GM18520 (cell line): Measurements from ENCODE around the gene LARP1B.
"Not testable (repeated sequence)": the region's sequence is repeated elsewhere in the genome, so short reads cannot be mapped to it uniquely, and the experiment has no call there.

Source experiments
- ATAC-seq: cut with Tn5 transposase; IDR thresholded peaks from one replicate; pipeline ENCODE4 v1.9.1; 2021; ENCODE audit not compliant: unreplicated experiment

LARP1B gene

DNA sequence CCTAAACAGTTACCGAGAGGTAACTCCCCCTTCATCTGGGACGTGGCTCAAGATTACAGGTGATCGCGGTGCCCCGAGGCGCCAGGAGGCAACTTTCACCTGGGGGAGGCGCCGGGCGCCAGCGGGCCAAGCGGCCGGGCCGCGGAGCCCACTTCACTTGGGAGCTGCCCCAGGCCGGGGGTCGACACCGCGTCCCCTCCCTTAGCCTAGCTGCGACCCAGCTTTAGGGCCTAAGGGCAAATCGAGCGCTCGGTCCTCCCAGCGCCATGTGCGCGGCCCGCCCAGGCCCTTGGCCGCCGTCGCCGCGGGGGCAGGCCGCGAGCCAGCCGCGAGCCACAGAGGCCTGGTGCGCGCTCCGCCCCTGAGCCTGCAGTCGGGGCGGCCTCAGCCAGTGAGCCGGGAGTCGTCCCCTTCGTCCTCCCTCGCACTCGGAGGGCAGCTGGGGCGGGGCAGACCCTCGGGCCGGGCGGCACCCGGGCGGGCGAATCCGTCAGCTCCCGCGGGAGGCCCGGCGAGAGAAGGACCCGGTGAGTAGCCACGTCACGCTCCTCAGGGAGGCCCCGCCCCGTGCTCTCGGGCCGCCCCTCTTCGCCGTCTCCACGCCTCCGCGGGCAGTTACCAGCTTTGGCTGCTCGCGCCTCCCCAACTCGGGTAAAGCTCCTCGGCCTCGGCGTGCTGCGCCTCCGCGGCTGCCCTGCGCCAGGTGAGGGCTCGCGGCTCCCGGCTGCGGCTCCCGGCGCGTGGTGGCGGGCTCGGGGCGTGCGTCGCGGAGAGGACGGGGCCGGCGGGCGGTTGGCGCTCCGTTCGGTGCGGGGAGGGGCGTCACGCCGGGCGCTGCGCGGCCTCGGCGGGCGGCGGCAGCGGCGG is at the start of gene LARP1B:
Gene LARP1B (plus strand): TSS at position 614 of the 867 bp plus-strand sequence. CDS start 13,640 bp downstream, outside the sequence.
- ATAC-seq, result peak; percentile 88

DNA sequence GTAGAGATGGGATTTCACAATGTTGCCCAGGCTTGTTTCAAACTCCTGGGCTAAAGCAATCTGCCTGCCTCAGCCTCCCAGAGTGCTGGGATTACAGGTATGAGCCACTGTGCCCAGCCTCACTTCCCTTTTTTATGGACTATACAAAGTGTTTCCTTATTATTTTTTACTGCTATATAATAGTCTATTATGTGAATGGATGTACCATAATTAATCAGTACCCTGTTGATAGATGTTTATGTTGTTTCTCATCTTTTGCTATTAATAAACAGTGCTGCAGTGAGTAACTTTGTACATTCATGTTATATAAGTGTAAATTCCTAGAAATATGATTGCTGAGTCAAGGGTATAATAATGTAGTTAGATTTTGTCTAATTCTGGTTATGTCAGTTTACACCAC is 35.8 kb upstream of the LARP1B start:
- no peak for ATAC-seq

DNA sequence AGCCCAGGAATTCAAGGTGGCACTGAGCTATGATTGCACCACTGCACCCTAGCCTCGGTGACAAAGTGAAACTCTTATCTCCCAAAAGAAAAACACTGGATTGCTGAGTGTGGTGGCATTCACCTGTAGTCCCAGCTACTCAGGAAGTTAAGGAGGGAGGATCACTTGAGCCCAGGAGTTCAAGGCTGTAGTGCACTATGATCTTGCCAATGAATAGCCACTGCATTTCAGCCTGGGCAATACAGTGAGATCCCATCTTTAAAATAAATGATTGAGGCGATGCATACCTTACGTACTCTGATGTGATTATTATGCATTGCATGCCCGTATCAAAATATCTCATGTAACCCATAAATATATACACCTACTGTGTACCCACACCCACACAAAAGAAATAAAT is 31.2 kb upstream of the LARP1B start:
- no peak for ATAC-seq

DNA sequence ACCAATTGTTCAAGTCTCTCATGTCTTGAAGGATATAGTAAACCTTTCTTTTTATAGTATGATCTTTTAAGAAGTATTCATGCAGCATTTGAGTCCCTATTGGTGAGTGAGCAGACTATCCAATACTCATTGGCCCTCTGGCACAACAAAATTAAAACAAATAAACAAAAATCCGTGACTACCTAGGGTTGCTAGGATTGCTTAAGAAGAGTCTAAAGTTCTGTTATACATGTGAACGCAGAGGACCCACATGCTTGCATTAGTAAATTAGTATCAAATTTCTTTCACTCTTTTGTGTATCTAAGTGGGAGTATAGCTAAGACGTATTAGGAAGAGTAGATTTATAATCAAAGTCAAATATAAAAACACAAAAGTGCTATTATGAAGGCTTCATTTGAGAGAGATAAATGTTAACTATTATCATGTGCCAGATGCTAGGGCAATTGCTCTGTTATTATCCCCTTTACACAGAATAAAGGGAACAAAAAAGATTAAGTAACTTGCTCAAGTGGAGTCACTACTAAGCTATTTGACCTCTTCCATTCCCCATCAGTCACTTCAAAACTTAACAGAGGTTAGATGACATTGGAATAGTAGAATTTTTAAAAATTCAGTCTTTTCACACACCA is 29.2 kb upstream of the LARP1B start:
- no peak for ATAC-seq

DNA sequence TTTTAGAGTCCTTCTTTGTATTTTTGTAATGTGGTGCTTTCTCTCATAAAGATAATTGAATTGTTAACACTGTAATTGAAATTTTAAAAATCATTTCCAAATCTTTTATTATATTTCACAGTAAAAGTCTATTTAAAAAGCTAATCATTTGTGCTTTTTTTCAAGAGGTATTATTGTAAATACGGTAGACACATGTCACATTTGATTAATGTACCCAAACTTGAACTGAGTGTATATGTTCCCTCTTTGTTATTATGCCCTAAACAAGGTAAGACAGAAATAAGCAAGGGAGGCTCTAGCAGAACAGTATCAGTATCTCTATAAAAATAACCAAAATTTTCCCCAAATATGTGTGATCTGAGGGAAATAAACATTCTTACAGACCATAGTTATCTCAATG is 21.5 kb upstream of the LARP1B start:
- ATAC-seq, result no peak

DNA sequence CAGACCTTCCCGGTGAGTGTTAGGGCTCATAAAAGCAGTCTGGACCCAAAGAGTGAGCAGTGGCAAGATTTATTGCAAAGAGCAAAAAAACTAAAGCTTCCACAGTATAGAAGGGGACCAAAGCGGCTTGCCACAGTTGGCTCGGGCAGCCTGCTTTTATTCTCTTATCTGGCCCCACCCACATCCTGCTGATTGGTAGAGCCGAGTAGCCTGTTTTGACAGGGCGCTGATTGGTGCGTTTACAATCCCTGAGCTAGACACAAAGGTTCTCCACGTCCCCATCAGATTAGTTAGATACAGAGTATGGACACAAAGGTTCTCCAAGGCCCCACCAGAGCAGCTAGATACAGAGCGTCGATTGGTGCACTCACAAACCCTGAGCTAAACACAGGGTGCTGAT is 14.1 kb upstream of the LARP1B start:
- not testable (repeated sequence) for ATAC-seq

DNA sequence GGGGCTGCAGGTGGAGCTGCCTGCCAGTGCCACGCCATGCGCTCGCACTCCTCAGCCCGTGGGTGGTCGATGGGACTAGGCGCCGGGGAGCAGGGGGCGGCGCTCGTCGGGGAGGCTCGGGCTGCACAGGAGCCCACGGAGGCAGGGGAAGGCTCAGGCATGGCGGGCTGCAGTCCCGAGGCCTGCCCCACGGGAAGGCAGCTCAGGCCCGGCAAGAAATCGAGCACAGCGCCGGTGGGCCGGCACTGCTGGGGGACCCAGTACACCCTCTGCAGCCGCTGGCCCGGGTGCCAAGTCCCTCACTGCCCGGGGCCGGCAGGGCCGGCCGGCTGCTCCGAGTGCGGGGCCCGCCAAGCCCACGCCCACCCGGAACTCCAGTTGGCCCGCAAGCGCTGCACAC is 13.6 kb upstream of the LARP1B start:
- not testable (repeated sequence) for ATAC-seq

DNA sequence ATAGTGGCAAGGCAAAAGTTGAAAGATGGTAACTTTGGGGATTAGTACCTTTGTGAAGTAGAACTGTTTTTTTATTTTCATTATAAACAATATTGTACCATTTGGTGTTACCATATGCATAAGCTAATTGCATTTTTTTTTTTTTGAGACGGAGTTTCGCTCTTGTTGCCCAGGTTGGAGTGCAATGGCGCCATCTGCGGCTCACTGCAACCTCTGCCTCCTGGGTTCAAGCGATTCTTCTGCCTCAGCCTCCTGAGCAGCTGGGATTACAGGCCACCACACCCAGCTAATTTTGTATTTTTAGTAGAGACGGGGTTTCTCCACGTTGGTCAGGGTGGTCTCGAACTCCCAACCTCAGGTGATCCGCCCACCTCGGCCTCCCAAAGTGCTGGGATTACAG is 9.9 kb upstream of the LARP1B start:
- ATAC-seq, result not testable (repeated sequence)

DNA sequence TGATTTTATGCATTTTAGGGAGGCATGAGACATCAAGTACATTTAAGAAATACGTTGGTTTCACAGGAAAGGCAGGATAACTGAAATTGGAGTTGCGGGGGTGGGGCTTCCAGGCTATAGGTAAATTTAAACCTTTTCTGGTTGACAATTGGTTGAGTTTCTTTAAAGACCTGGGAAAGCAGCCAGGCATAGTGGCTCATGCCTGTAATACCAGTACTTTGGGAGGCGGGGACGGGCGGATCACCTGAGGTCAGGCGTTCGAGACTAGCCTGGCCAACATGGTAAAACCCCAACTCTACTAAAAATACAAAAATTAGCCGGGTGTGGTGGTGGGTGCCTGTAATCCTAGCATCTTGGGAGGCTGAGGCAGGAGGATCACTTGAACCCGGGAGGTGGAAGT is 6.2 kb upstream of the LARP1B start:
- ATAC-seq, result not testable (repeated sequence)

DNA sequence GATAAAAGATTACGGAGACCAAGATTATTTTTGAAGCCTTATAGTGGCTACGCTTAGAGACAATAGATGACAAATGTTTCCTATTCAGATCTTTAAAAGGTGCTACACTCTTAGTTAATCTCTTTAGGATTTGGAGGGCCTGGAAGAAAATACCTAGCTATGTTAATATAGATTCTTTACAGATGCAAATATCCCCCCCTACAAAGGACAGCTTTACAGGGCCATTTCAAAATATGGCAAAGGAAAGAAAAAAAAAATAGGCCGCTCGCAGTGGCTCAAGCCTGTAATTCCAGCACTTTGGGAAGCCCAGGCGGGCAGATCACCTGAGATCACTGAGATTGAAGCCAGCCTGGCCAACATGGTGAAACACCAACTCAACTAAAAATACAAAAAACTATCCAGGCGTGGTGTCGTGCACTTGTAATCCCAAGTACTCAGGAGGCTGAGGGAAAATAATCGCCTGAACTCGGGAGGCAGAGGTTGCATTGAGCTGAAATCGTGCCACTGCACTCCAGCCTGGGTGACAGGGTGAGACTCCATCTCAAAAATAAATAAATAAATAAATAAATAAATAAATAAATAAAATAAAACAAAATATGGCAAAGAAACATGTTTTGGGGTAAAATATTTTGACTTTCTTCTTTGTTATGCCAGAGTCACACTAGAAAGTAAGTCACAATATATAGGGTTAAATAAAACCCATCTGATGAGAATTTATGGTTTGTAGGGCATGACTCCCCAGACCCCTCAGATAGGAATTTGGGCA is 5.5 kb upstream of the LARP1B start:
- ATAC-seq, result not testable (repeated sequence)

DNA sequence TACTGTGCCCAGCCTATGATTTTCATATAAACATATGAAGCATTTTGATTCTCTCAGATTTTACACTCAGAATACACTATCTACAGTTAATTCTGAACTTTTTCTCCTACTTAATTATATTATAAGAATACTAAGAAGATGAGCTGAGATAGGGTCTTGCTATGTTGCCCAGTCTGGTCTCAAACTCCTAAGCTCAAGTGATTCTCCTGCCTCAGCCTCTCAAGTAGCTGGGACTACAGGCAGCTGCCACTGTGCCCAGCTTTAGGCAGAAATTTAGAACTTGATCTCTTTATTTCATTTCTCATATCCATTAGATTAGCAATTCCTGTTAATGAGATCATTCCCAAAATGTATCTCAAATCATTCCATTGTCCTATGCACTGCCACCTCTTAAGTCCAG is 4.7 kb upstream of the LARP1B start:
- ATAC-seq, result no peak

DNA sequence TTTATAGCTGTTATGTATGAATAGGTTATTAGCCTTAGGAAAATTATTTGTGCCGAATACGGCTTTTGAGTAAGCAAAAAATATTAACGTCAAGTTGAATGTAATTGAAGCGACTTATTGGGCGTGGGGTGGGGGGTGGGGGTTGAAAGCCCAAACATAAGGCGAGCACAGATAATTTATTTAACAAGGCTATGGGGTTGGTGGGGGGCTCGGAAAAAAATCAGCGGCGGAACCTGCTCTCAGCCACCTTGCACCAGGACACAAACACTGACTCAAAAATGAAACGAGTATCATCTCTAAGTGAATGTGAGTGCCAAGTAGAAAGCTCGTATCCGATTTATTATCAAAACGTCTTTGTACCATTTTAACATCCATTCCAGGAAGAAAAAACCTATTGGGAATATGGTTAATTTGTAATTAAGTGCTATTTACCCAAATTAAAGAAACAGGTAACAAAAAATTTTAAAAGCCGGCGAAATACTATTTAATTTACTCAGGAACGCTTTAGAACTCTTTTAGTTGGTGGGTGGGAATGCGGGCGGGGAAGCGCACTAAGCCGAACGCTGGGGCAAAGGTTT is 902 bp upstream of the LARP1B start:
- no peak for ATAC-seq

DNA sequence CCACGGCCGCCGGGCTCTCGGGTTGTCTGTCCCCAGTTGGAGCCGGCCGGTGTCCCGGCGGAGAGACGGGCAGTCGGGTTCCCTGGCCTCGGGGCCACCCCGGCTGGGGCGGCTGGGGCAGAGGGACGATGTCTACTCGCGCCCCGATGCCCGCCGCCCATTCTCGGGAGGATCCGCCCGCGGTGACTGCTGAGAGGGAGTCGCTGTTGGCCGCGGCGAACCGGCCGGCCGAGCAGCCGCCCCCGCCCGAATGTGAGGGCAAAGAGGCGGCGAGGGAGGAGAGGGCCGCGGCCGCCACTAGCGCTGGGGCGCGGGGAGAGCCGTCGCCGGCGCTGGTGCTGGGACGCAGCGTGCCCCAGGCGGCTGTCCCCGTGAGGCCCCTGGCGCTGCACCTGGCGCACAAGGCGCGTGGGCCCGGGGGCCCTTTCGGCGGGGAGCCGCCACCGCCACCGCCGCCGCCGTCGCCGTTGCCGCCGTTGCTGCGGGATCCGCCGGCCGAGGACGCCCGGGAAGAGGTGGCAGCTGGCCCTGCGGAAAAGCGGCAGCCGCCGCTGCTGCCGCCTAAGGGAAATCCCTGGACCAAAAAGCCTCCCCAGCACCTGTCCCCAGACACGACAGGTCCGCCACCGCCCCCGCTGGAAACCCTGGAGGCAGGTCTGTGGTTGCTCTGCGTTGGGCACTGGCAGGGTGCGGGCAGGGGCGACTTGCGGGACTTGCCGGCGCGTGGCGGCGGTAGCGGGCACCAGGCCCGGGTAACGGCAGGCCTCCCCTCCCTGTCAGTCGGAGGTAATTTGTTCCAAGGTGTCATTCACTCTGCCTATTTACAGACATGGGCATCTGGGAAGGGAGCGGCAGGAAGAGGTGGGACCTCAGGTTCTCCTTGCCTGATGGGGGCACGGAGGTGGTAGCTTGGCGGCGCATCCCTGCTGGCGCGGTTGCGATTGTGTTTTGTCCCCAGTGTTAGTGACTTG is 739 bp downstream of the LARP1B start:
- ATAC-seq, result peak; percentile 18

DNA sequence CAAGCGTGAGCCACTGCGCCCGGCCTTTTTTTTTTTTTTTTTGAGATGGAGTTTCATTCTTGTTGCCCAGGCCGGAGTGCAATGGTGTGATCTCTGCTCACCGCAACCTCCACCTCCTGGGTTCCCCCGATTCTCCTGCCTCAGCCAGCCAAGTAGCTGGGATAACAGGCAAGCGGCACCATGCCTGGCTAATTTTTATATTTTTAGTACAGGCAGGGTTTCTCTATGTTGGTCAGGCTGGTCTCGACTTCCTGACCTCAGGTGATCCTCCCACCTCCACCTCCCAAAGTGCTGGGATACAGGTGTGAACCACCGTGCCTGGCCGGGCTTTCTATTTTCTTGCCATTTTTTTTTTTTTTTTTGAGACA is 5.3 kb downstream of the LARP1B start:
- not testable (repeated sequence) for ATAC-seq

DNA sequence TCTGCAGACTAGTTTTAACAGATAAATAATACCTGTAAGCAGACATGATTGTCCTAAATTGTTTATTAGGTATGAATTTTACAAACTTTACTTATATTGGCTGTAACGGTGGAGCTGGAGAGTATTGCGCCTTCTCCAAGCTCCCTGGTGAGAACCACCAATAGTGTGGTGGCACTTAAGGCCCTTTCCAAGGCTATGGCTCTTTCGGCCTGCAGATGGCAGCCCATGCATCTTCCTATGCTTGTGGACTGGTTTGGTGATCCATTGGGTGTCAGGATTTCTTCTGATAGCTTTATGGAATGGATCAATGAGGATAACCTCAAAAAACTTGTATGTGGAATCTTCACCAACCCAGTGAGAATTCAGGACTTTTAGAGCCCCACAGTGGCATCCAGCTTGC is 7.8 kb downstream of the LARP1B start:
- ATAC-seq, result no peak

DNA sequence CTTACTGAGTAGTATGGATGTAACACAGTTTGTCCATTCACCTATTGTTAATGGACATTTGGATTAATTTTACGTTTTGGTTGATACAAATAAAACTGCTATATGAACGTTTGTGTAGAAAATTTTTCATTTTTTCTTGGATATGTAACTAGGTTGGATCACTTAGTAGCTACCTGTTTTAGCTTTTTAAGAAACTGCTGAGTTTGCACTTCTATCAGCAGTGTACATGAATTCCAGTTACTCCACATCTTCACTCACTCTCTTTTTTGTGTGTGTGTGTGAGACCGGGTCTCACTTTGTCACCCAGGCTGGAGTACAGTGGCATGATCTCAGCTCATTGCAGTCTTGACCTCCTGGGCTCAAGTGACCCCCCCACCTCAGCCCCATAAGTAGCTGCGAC is 15.4 kb downstream of the LARP1B start:
- no peak for ATAC-seq

DNA sequence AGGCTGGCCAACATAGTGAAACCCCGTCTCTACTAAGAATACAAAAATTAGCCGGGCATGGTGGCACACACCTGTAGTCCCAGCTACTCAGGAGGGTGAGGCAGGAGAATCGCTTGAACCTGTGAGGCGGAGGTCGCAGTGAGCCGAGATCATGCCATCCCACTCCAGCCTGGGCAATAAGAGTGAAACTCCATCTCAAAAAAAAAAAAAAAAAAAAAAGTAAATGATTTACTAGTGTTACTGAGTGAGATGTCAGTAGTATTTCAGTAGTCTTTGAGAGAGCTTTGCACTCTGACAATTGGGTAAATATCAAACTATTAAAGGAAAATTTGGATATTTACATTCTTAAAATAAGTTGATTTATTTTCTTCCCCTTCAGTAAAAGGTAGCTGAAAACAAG is 34.2 kb downstream of the LARP1B start:
- ATAC-seq, result not testable (repeated sequence)

DNA sequence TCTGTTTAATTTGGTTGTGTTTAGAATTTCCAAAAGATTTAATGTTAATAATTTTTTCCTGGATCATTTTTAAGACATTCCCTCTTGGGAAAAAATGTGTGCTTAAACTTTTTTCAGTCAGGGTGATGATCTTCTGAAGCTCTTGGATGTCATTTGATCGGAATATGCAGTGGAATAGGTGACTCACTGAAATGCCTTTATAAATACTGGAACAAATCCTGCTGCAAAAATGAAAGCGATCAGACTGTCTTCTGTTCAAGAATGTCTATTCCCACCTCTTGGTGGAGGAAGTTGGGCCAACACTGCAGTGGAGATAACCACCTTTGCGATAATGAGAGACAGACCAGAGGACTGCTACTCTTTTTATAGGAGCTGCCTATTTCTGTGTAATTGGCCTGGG is 46.7 kb downstream of the LARP1B start:
- ATAC-seq, result no peak

DNA sequence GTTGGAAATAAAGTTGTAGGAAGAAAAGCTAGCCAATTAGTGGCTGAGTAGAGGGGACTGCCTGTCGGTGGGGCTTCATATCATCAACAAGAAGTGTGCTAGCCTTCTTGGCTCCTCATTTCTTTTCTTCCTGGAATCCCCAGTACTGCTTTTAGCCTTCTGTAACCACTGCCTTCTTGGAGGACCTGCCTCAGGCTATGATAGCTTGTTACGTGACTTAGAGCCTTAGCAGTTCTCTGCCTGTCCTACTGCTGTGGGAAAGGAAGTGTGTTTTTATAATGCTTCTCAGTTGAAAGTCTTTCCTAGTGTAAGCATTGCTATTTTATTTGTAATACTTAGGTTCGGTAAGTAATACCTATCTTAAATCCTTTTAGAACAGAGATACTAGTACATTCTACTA is 61.9 kb downstream of the LARP1B start:
- ATAC-seq, result no peak

DNA sequence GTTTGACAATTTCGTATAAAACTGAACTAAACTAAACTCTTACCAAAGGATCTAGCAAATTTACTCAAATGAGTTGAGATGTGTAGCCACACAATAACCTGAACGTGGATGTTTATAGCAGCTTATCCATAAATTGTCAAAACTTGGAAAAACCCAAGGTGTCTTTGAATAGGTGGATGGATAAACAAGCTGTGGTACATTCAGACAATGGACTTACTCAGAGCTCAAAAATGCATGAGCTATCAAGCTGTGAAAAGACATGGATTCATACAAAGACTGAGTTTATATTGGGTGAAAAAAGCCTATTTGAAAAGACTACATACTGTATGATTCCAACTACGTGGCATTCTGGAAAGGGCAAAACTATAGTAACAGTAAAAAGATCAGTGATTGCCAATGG is 69.5 kb downstream of the LARP1B start:
- no peak for ATAC-seq
